ENCODE measurements around the gene VSTM2L.
A peak's percentile ranks its signal among the peaks of the same experiment; 100 is the strongest.

The VSTM2L gene

GRCh38 chr20:37919389-37920040 is 16.6 kb downstream of the VSTM2L start:
- no peak for DNase-seq (ENCODE audit: low spot score)

GRCh38 chr20:37920270-37920669 is 17.3 kb downstream of the VSTM2L start:
- DNase-seq (ENCODE audit: low spot score): no peak

- DNase-seq (ENCODE audit: low spot score): no peak
These were observed 17.9 kb downstream of the VSTM2L start for GRCh38 chr20:37920679-37921322.

GRCh38 chr20:37921341-37921929 is 18.5 kb downstream of the VSTM2L start:
- no peak for DNase-seq (ENCODE audit: low spot score)

GRCh38 chr20:37922016-37922415 is 19.1 kb downstream of the VSTM2L start:
- no peak for DNase-seq (ENCODE audit: low spot score)

- no peak for DNase-seq (ENCODE audit: low spot score)
These were observed 22.6 kb downstream of the VSTM2L start for GRCh38 chr20:37925265-37926165.

- no peak for DNase-seq (ENCODE audit: low spot score)
These were observed 23.7 kb downstream of the VSTM2L start for GRCh38 chr20:37926612-37927011.

GRCh38 chr20:37927410-37928095 is 24.6 kb downstream of the VSTM2L start:
- DNase-seq (ENCODE audit: low spot score): no peak

GRCh38 chr20:37928996-37929682 is 26.2 kb downstream of the VSTM2L start:
- DNase-seq (ENCODE audit: low spot score): no peak

GRCh38 chr20:37929683-37930014 is 26.7 kb downstream of the VSTM2L start:
- no peak for DNase-seq (ENCODE audit: low spot score)

GRCh38 chr20:37931153-37931922 is 28.4 kb downstream of the VSTM2L start:
- DNase-seq (ENCODE audit: low spot score): no peak

- no peak for DNase-seq (ENCODE audit: low spot score)
These were observed 29.1 kb downstream of the VSTM2L start for GRCh38 chr20:37932074-37932473.

GRCh38 chr20:37932919-37933318 is 30.0 kb downstream of the VSTM2L start:
- peak; percentile 49 for DNase-seq (ENCODE audit: low spot score)

GRCh38 chr20:37933786-37934633 is 31.1 kb downstream of the VSTM2L start:
- DNase-seq (ENCODE audit: low spot score): no peak

GRCh38 chr20:37934634-37935375 is 31.9 kb downstream of the VSTM2L start:
- DNase-seq (ENCODE audit: low spot score): no peak

- DNase-seq (ENCODE audit: low spot score): no peak
These were observed 32.5 kb downstream of the VSTM2L start for GRCh38 chr20:37935435-37935834.

- no peak for DNase-seq (ENCODE audit: low spot score)
These were observed 33.1 kb downstream of the VSTM2L start for GRCh38 chr20:37936041-37936440.

GRCh38 chr20:37936451-37936850 is 33.5 kb downstream of the VSTM2L start:
- no peak for DNase-seq (ENCODE audit: low spot score)

- DNase-seq (ENCODE audit: low spot score): no peak
These were observed 34.8 kb downstream of the VSTM2L start for GRCh38 chr20:37937686-37938085.

All from kidney tubule cell (primary cell).